GM12878 (cell line): Measurements from ENCODE around the gene ANKMY2. TPM values are rescaled to one million over a fixed set of nuclear protein-coding genes. Genes with fewer than 3 reads are reported as not detected.
"Not testable (repeated sequence)": the region's sequence is repeated elsewhere in the genome, so short reads cannot be mapped to it uniquely, and the experiment has no call there.

ENCODE experiments used
- ATAC-seq: fragments of 200-7000 bp; cut with Tn5 transposase; 3 replicates; pipeline ENCODE4 v1.9.1; 2020; ENCODE audit warnings: mild to moderate bottlenecking, moderate library complexity
- BruUV-seq: library from RNA; stranded (reverse); fragments of 400-500 nt; replicated peaks from 2 replicates; lab custom pipeline; 2021; lab: Mats Ljungman, UMichigan
- CTCF ChIA-PET: fragments of 300-600 bp; sonication (Branson Sonifier 250); formaldehyde crosslinking; extraction: SDS; loops from one replicate; lab custom pipeline; 2021; ENCODE audit warnings: inconsistent platforms; lab: Yijun Ruan, JAX
- POLR2A ChIA-PET: fragments of 350-600 bp; formaldehyde crosslinking; extraction: SDS; loops from one replicate; lab custom pipeline; 2021; ENCODE audit warnings: inconsistent platforms; lab: Charles Lee
- RAD21 ChIA-PET: fragments of 300-600 bp; sonication (Branson Sonifier 250); formaldehyde crosslinking; loops from one replicate; lab custom pipeline; 2023; ENCODE audit warnings: antibody characterized with exemption; ENCODE audit not compliant: unreplicated experiment; lab: Charles Lee
- SMC1A ChIA-PET: fragments of 300-600 bp; sonication (Branson Sonifier 250); formaldehyde crosslinking; loops from one replicate; lab custom pipeline; 2023; ENCODE audit not compliant: unreplicated experiment, uncharacterized antibody; lab: Charles Lee
- DNase-seq: peaks from one replicate; pipeline ENCODE4 v3.0.0-alpha.2; 2011; ENCODE audit warnings: low read depth, low spot score
- FAIRE-seq: peaks from 3 replicates; lab custom pipeline; 2011; peaks lifted over from hg19 to GRCh38; lab: Jason Lieb, UNC
- H2AFZ ChIP-seq: 2 replicates; pipeline ENCODE4 v1.6.0; 2011; ENCODE audit warnings: low read depth, low read length, control low read depth; ENCODE audit not compliant: control insufficient read depth
- H3K27ac ChIP-seq: 2 replicates; pipeline ENCODE4 v1.5.1; 2011; ENCODE audit warnings: control low read depth; ENCODE audit not compliant: control insufficient read depth, insufficient read depth
- H3K27me3 ChIP-seq, 2 experiments: replicated peaks in 1 of 2; 2 replicates each; pipeline versions ENCODE4 v1.6.0 to v1.6.1; 2011; ENCODE audit warnings: low read length in 1 of 2; ENCODE audit not compliant: control insufficient read depth in 2 of 2, insufficient read depth in 2 of 2
- H3K36me3 ChIP-seq, 2 experiments: 2 replicates each; pipeline ENCODE4 v1.5.1; 2011; ENCODE audit warnings: low read length in 1 of 2; ENCODE audit not compliant: control insufficient read depth in 2 of 2, insufficient read depth in 2 of 2
- H3K4me1 ChIP-seq: 2 replicates; pipeline ENCODE4 v1.6.1; 2011; ENCODE audit warnings: mild to moderate bottlenecking, low read length, moderate library complexity, mixed read lengths; ENCODE audit not compliant: control insufficient read depth, insufficient read depth
- H3K4me2 ChIP-seq: 2 replicates; pipeline ENCODE4 v1.6.0; 2011; ENCODE audit warnings: control low read depth; ENCODE audit not compliant: control insufficient read depth, insufficient read depth
- H3K4me3 ChIP-seq: fragments of 200-600 bp; sonication (generic); 2 replicates; pipeline ENCODE4 v1.5.1; 2016
- H3K79me2 ChIP-seq: 2 replicates; pipeline ENCODE4 v1.6.0; 2011; ENCODE audit warnings: low read length; ENCODE audit not compliant: control insufficient read depth, insufficient read depth
- H3K9ac ChIP-seq: 2 replicates; pipeline ENCODE4 v1.8.0; 2011; ENCODE audit warnings: low read length, control low read depth, mixed read lengths; ENCODE audit not compliant: control insufficient read depth, insufficient read depth
- H3K9me3 ChIP-seq: replicated peaks from 3 replicates; pipeline ENCODE4 v1.5.1; 2011; ENCODE audit warnings: mild to moderate bottlenecking, low read length; ENCODE audit not compliant: control insufficient read depth, insufficient read depth
- H4K20me1 ChIP-seq: 2 replicates; pipeline ENCODE4 v1.6.0; 2011; ENCODE audit not compliant: control insufficient read depth, insufficient read depth
- BCL11A ChIP-seq: IDR thresholded peaks from 2 replicates; pipeline ENCODE4 v1.6.1; 2011; ENCODE audit warnings: low read depth, low read length
- CHD1 ChIP-seq: IDR thresholded peaks from 2 replicates; pipeline ENCODE4 v1.6.1; 2012; ENCODE audit warnings: low read depth, low read length, improper control_type of control experiment
- ETV6 ChIP-seq, 2 experiments: fragments of 450-650 bp in 1 of 2; IDR thresholded peaks in 1 of 2; conservative IDR thresholded peaks in 1 of 2; 2 replicates each; pipeline ENCODE4 v1.6.1; 2014; ENCODE audit warnings: antibody characterized with exemption in 1 of 2, borderline replicate concordance in 1 of 2, low read depth in 1 of 2, mild to moderate bottlenecking in 1 of 2, moderate library complexity in 1 of 2
- KDM1A ChIP-seq: fragments of 200-600 bp; sonication (generic); IDR thresholded peaks from 2 replicates; pipeline ENCODE4 v1.6.1; 2016; ENCODE audit warnings: borderline replicate concordance
- MEF2A ChIP-seq: IDR thresholded peaks from 2 replicates; pipeline ENCODE4 v1.6.1; 2011; ENCODE audit warnings: low read depth, mild to moderate bottlenecking, low read length, moderate library complexity; ENCODE audit not compliant: insufficient read depth
- MTA3 ChIP-seq: IDR thresholded peaks from 2 replicates; pipeline ENCODE4 v1.6.1; 2012; ENCODE audit warnings: low read length, inconsistent platforms, borderline replicate concordance
- NR2C2 ChIP-seq: IDR thresholded peaks from 2 replicates; pipeline ENCODE4 v1.6.1; 2011; ENCODE audit warnings: borderline replicate concordance, low read depth; ENCODE audit not compliant: control insufficient read depth, insufficient read length
- PAX5 ChIP-seq: IDR thresholded peaks from 2 replicates; pipeline ENCODE4 v1.6.1; 2011; ENCODE audit warnings: low read depth, low read length, borderline replicate concordance
- POLR2A ChIP-seq: IDR thresholded peaks from 2 replicates; pipeline ENCODE4 v1.6.1; 2011; ENCODE audit warnings: low read depth, mild to moderate bottlenecking, low read length
- SREBF2 ChIP-seq: IDR thresholded peaks from 2 replicates; pipeline ENCODE4 v1.6.1; 2012; ENCODE audit warnings: mild to moderate bottlenecking, low read length
- STAT1 ChIP-seq: fragments of 450-650 bp; conservative IDR thresholded peaks from 2 replicates; pipeline ENCODE4 v1.6.1; 2014; ENCODE audit warnings: antibody characterized with exemption, mild to moderate bottlenecking
- WRNIP1 ChIP-seq: IDR thresholded peaks from 2 replicates; pipeline ENCODE4 v1.6.1; 2011; ENCODE audit warnings: low read depth, low read length, improper control_type of control experiment, borderline replicate concordance
- YY1 ChIP-seq: IDR thresholded peaks from 2 replicates; pipeline ENCODE4 v1.6.1; 2011; ENCODE audit warnings: low read depth, mild to moderate bottlenecking, low read length
- ZNF207 ChIP-seq: fragments of 450-650 bp; IDR thresholded peaks from 2 replicates; pipeline ENCODE4 v1.6.1; 2014; ENCODE audit warnings: antibody characterized with exemption, mild to moderate bottlenecking, borderline replicate concordance
- WGBS: methylation state at CpG from one replicate; pipeline ENCODE4 v1.1.6; 2016; ENCODE audit warnings: low lambda C conversion rate; ENCODE audit not compliant: insufficient replicate concordance, insufficient coverage; ENCODE audit errors: missing lambda C conversion rate; 5-methylcytosine and 5-hydroxymethylcytosine counted together
- in situ Hi-C: fragments of 300-500 bp; cut with MboI; formaldehyde crosslinking; loops from 9 replicates; pipeline ENCODE4 v1.14.3; 2018; ENCODE audit warnings: mixed read lengths
- intact Hi-C: fragments of 100-400 bp; cut with micrococcal nuclease; formaldehyde crosslinking; loops from one replicate; pipeline ENCODE4 v1.14.2; 2022; ENCODE audit not compliant: unreplicated experiment
- polyA plus RNA-seq, 11 experiments: library from polyadenylated mRNA; depleted of rRNA in 4 of 11; unstranded in 6 of 11; stranded (reverse) in 5 of 11; fragments of >200 nt; fragmentation: Nextera tagmentation in 4 of 11; fragmentation: Illumina TruSeq in 1 of 11; extraction: Ambion mirVana in 4 of 11; extraction: Trizol in 1 of 11; gene quantifications; 1 replicate in 1 of 11; 2 replicates in 10 of 11; pipeline versions ENCODE4 v1.2.1 to v1.2.3, GENCODE V29; 2011 to 2016; ENCODE audit warnings: inconsistent platforms in 2 of 11, missing spikeins in 2 of 11, low read depth in 1 of 11
- total RNA-seq, 4 experiments: library from RNA; depleted of rRNA in 3 of 4; stranded (reverse); fragments of >200 nt in 3 of 4; fragmentation: Illumina TruSeq in 1 of 4; extraction: Trizol in 1 of 4; gene quantifications; 2 replicates each; pipeline versions ENCODE4 v1.2.1 to v1.2.3, GENCODE V29; 2013 to 2021
- TF ChIP-seq, protein P1 (sequence below): fragments of 450-650 bp; IDR thresholded peaks from 2 replicates; pipeline ENCODE4 v1.6.1; 2017; ENCODE audit warnings: borderline replicate concordance
- TF ChIP-seq, protein P2 (sequence below): IDR thresholded peaks from 2 replicates; pipeline ENCODE4 v1.6.1; 2011; ENCODE audit warnings: low read depth, mild to moderate bottlenecking, low read length, moderate library complexity, borderline replicate concordance; ENCODE audit errors: extremely low read depth

ANKMY2 gene
- total and polyA plus RNA-seq, 10 of the 15 experiments (the other 5 are each of a cell fraction or from before 2014, with no cell fraction given) = 0.10 to 0.48 (median 0.29) TPM

DNA sequence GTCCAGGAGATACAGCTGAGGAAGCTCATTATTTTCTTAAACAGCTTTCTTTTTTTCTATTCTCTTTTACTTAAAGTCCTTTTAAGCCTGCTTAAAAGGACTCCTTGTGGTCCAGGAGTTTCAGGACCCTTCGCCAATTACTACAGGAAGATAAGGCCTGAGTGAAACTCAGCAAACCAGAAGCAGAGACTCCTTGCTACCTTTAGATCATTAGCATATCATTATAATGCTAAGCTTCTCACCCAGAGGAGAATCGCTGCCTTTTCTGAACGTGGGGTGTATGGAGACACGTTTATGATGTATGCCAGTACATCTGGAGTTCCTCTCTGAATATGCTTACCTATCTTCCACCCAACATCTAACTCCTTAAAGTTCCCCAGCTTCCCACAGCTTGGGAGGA lies 47.5 kb downstream of the ANKMY2 start:
- Histone ChIP-seq H3K36me3 (no peaks in the 10 kb centered on the region), H3K27ac (no peak overlapping the region), H3K4me1 (no peaks in the 10 kb centered on the region), H2AFZ (no peak overlapping the region), H3K4me2 (no peak overlapping the region), H4K20me1 (no peaks in the 10 kb centered on the region), H3K79me2 (no peaks in the 10 kb centered on the region), H3K4me3 (no peak overlapping the region), H3K9me3 (no peaks in the 10 kb centered on the region), H3K9ac (no peak overlapping the region), H3K27me3 (no peaks in the 10 kb centered on the region; a peak in 1 of 4 replicates)
- ChIA-PET RAD21 (no interaction called here), SMC1A (no interaction called here), POLR2A (no interaction called here), CTCF (no interaction called here)
- 20% methylated on average over 4 of the region's 4 CpGs for WGBS
- no peak for DNase-seq
- intact Hi-C loops = no loop called here
- in situ Hi-C loops = no loop called here
- no peak for FAIRE-seq
- no TSS peak for BruUV-seq
- ATAC-seq = no peak
- TF ChIP-seq POLR2A (no peak), ETV6 (conservative IDR thresholded peaks at IDR 0.05 in 1 of 2, IDR thresholded peaks at IDR 0.05 in 1 of 2; ENCODE audit: borderline replicate concordance in 1 of 2, low read depth in 1 of 2) (no peak), KDM1A (no peak), STAT1 (no peak), NR2C2 (no peak), BCL11A (no peak), PAX5 (no peak), ZNF207 (no peak), MEF2A (no peak), SREBF2 (no peak), CHD1 (no peak), YY1 (no peak), WRNIP1 (no peak), MTA3 (no peak)
- TF ChIP-seq, protein P1, sequence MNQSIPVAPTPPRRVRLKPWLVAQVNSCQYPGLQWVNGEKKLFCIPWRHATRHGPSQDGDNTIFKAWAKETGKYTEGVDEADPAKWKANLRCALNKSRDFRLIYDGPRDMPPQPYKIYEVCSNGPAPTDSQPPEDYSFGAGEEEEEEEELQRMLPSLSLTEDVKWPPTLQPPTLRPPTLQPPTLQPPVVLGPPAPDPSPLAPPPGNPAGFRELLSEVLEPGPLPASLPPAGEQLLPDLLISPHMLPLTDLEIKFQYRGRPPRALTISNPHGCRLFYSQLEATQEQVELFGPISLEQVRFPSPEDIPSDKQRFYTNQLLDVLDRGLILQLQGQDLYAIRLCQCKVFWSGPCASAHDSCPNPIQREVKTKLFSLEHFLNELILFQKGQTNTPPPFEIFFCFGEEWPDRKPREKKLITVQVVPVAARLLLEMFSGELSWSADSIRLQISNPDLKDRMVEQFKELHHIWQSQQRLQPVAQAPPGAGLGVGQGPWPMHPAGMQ = no peak
- TF ChIP-seq, protein P2, sequence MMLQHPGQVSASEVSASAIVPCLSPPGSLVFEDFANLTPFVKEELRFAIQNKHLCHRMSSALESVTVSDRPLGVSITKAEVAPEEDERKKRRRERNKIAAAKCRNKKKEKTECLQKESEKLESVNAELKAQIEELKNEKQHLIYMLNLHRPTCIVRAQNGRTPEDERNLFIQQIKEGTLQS = no peak

DNA sequence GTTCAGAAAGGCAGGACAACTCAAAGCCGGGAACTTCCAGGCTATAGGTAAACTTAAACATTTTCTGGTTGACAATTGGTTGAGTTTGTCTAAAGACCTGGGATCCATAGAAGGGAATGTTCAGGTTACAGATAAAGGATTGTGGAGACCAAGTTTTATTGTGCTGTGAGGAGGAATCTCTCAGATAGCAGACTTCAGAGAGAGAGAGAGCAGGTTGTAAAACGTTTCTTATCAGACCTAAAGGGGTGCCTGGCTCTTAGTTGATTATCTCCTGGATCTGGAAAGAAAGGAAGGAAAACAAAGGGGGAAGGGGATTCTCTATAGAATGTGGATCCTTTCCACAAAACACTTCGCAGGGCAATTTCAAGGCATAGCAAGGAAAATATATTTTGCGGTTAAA lies 50.0 kb downstream of the ANKMY2 start:
- RAD21 ChIA-PET, H3K36me3 ChIP-seq, H2AFZ ChIP-seq, H3K27ac ChIP-seq, ATAC-seq, H4K20me1 ChIP-seq, H3K79me2 ChIP-seq, in situ Hi-C loops, H3K4me2 ChIP-seq, H3K9me3 ChIP-seq, SMC1A ChIA-PET, H3K4me3 ChIP-seq, BruUV-seq, CTCF ChIA-PET, intact Hi-C loops, H3K9ac ChIP-seq, H3K27me3 ChIP-seq, POLR2A ChIA-PET, DNase-seq, FAIRE-seq, H3K4me1 ChIP-seq: not testable (repeated sequence)
- 35% methylated on average over 4 of the region's 4 CpGs for WGBS
